A172 (cell line): ENCODE measurements around the gene NDUFV2. TPM values are rescaled to one million over a fixed set of nuclear protein-coding genes. Genes with fewer than 3 reads are reported as not detected.
"Not testable (repeated sequence)": the region's sequence is repeated elsewhere in the genome, so short reads cannot be mapped to it uniquely, and the experiment has no call there.

Source experiments
- DNase-seq: peaks from one replicate; pipeline ENCODE4 v3.0.0-alpha.2; 2015; ENCODE audit warnings: low spot score
- total RNA-seq: library from RNA; depleted of rRNA; stranded (reverse); fragments of >200 nt; shearing (Covaris generic); gene quantifications from 2 replicates; pipeline ENCODE4 v1.2.3, GENCODE V29; 2014; rRNA removed

The NDUFV2 gene
- total RNA-seq, 1 experiment from 2014 or later, result 300 TPM

- no peak for DNase-seq
Measured at GRCh38 chr18:9153256-9153655, 50.8 kb downstream of the NDUFV2 start.

- DNase-seq, result no peak
Measured at GRCh38 chr18:9156604-9157249, 54.2 kb downstream of the NDUFV2 start.

- DNase-seq, result no peak
Measured at GRCh38 chr18:9157806-9158205, 55.3 kb downstream of the NDUFV2 start.

GRCh38 chr18:9160014-9160413, 57.5 kb downstream of the NDUFV2 start:
- no peak for DNase-seq

GRCh38 chr18:9162663-9163062, 60.2 kb downstream of the NDUFV2 start:
- DNase-seq, result not testable (repeated sequence)

GRCh38 chr18:9164149-9164548, 61.6 kb downstream of the NDUFV2 start:
- not testable (repeated sequence) for DNase-seq

- DNase-seq, result not testable (repeated sequence)
Measured at GRCh38 chr18:9165883-9166282, 63.4 kb downstream of the NDUFV2 start.

GRCh38 chr18:9169515-9169914, 67.0 kb downstream of the NDUFV2 start:
- not testable (repeated sequence) for DNase-seq

- not testable (repeated sequence) for DNase-seq
Measured at GRCh38 chr18:9171919-9172318, 69.4 kb downstream of the NDUFV2 start.

GRCh38 chr18:9172506-9173127, 70.1 kb downstream of the NDUFV2 start:
- no peak for DNase-seq

- no peak for DNase-seq
Measured at GRCh38 chr18:9173770-9174233, 71.3 kb downstream of the NDUFV2 start.

GRCh38 chr18:9174302-9174701, 71.8 kb downstream of the NDUFV2 start:
- no peak for DNase-seq

GRCh38 chr18:9175115-9175514, 72.6 kb downstream of the NDUFV2 start:
- no peak for DNase-seq

- DNase-seq, result no peak
Measured at GRCh38 chr18:9177031-9177430, 74.5 kb downstream of the NDUFV2 start.

- no peak for DNase-seq
Measured at GRCh38 chr18:9177466-9177865, 75.0 kb downstream of the NDUFV2 start.

- DNase-seq, result no peak
Measured at GRCh38 chr18:9178557-9178956, 76.1 kb downstream of the NDUFV2 start.

- DNase-seq, result no peak
Measured at GRCh38 chr18:9181275-9181674, 78.8 kb downstream of the NDUFV2 start.

GRCh38 chr18:9182852-9183399, 80.4 kb downstream of the NDUFV2 start:
- no peak for DNase-seq

Other genes with a start within 250 kb of the NDUFV2 start
- gene ANKRD12, start 34.1 kb downstream of the NDUFV2 start, total RNA-seq, result 12.5 and 24.1 TPM in 2 replicates
- 92.5 and 97.5 TPM in 2 replicates for gene TWSG1, start 232.1 kb downstream of the NDUFV2 start, total RNA-seq